HL-60/S4 treated with phorbol 12-myristate 13-acetate at 8.2 ng/mL for 4 days and 3 days (cell line): ENCODE data around the gene SRC.

Experiments
- in situ Hi-C: fragments of 300-500 bp; cut with MboI; formaldehyde crosslinking; loops from 2 replicates; pipeline ENCODE4 v1.15.0; 2022; ENCODE audit warnings: low sequenced_read_pairs

The SRC gene

GRCh38 chr20:37379967-37380828 lies 34.3 kb downstream of the SRC start:
- in situ Hi-C loops = loop anchor here (10.0 kb wide), 1 partner anchor 105 kb away; no protein-coding TSS in a partner anchor

GRCh38 chr20:37380864-37381579 lies 35.1 kb downstream of the SRC start:
- in situ Hi-C loops = loop anchor here (10.0 kb wide), 1 partner anchor 106 kb away; no protein-coding TSS in a partner anchor

GRCh38 chr20:37381621-37382471 lies 35.9 kb downstream of the SRC start:
- in situ Hi-C loops = loop anchor here (10.0 kb wide), 1 partner anchor 107 kb away; no protein-coding TSS in a partner anchor

GRCh38 chr20:37382482-37383120 lies 36.7 kb downstream of the SRC start:
- in situ Hi-C loops = loop anchor here (10.0 kb wide), 1 partner anchor 108 kb away; no protein-coding TSS in a partner anchor

- in situ Hi-C loops = loop anchor here (10.0 kb wide), 1 partner anchor 109 kb away; no protein-coding TSS in a partner anchor
Measured at GRCh38 chr20:37383229-37383989, 37.5 kb downstream of the SRC start.

- in situ Hi-C loops = loop anchor here (10.0 kb wide), 1 partner anchor 110 kb away; no protein-coding TSS in a partner anchor
Measured at GRCh38 chr20:37384683-37385174, 38.8 kb downstream of the SRC start.

GRCh38 chr20:37385176-37385575 lies 39.2 kb downstream of the SRC start:
- in situ Hi-C loops = loop anchor here (10.0 kb wide), 1 partner anchor 110 kb away; no protein-coding TSS in a partner anchor

- in situ Hi-C loops = loop anchor here (10.0 kb wide), 1 partner anchor 111 kb away; no protein-coding TSS in a partner anchor
Measured at GRCh38 chr20:37385659-37386504, 39.9 kb downstream of the SRC start.

GRCh38 chr20:37386505-37387251 lies 40.7 kb downstream of the SRC start:
- in situ Hi-C loops = loop anchor here (10.0 kb wide), 1 partner anchor 112 kb away; no protein-coding TSS in a partner anchor

GRCh38 chr20:37387519-37388269 lies 41.8 kb downstream of the SRC start:
- in situ Hi-C loops = loop anchor here (10.0 kb wide), 1 partner anchor 113 kb away; no protein-coding TSS in a partner anchor

- in situ Hi-C loops = loop anchor here (10.0 kb wide), 1 partner anchor 114 kb away; no protein-coding TSS in a partner anchor
Measured at GRCh38 chr20:37388831-37389230, 42.9 kb downstream of the SRC start.

GRCh38 chr20:37389241-37389747 lies 43.4 kb downstream of the SRC start:
- in situ Hi-C loops = loop anchor here (10.0 kb wide), 1 partner anchor 114 kb away; no protein-coding TSS in a partner anchor

GRCh38 chr20:37389844-37390275 lies 43.9 kb downstream of the SRC start:
- in situ Hi-C loops = loop anchor here (10.0 kb wide), 1 partner anchor 115 kb away; no protein-coding TSS in a partner anchor

GRCh38 chr20:37390503-37390890 lies 44.6 kb downstream of the SRC start:
- in situ Hi-C loops = no loop called here

GRCh38 chr20:37390891-37391525 lies 45.1 kb downstream of the SRC start:
- in situ Hi-C loops = no loop called here
